HepG2 (cell line): Measurements from ENCODE around the gene ANKZF1. TPM values are rescaled to one million over a fixed set of nuclear protein-coding genes. Genes with fewer than 3 reads are reported as not detected.
A peak's percentile ranks its signal among the peaks of the same experiment; 100 is the strongest.

Source experiments
- EEA1 ChIP-seq: sonication (generic); formaldehyde crosslinking; IDR thresholded peaks from 2 replicates; pipeline ENCODE4 v1.5.1; 2020; ENCODE audit warnings: mild to moderate bottlenecking, missing genetic modification reagents, borderline replicate concordance
- FOXJ3 ChIP-seq: sonication (generic); formaldehyde crosslinking; IDR thresholded peaks from 2 replicates; pipeline ENCODE4 v1.4.0; 2020; ENCODE audit warnings: missing genetic modification reagents, mild to moderate bottlenecking, borderline replicate concordance
- FOXK2 ChIP-seq: fragments of 450-650 bp; IDR thresholded peaks from 2 replicates; pipeline ENCODE4 v1.6.1; 2016
- JDP2 ChIP-seq: sonication (generic); formaldehyde crosslinking; IDR thresholded peaks from 2 replicates; pipeline ENCODE4 v1.8.1; 2022; ENCODE audit warnings: missing genetic modification reagents, borderline replicate concordance
- MTF2 ChIP-seq: sonication (generic); formaldehyde crosslinking; IDR thresholded peaks from 2 replicates; pipeline ENCODE4 v1.5.0; 2020; ENCODE audit warnings: missing genetic modification reagents, borderline replicate concordance
- MYNN ChIP-seq: sonication (generic); formaldehyde crosslinking; IDR thresholded peaks from 2 replicates; pipeline ENCODE4 v1.4.0; 2020; ENCODE audit warnings: mild to moderate bottlenecking, low read depth, missing genetic modification reagents
- RFX3 ChIP-seq: IDR thresholded peaks from 2 replicates; pipeline ENCODE4 v1.6.1; 2016; ENCODE audit warnings: missing biosample characterization, missing genetic modification reagents
- ZFP82 ChIP-seq: sonication (generic); formaldehyde crosslinking; IDR thresholded peaks from 2 replicates; pipeline ENCODE4 v1.5.1; 2020; ENCODE audit warnings: mild to moderate bottlenecking, missing genetic modification reagents, borderline replicate concordance
- ZFP90 ChIP-seq: sonication (generic); formaldehyde crosslinking; IDR thresholded peaks from 2 replicates; pipeline ENCODE4 v1.8.0; 2022; ENCODE audit warnings: missing genetic modification reagents, mild to moderate bottlenecking, inconsistent platforms, borderline replicate concordance
- ZNF124 ChIP-seq: sonication (generic); formaldehyde crosslinking; IDR thresholded peaks from 2 replicates; pipeline ENCODE4 v1.4.0; 2020; ENCODE audit warnings: missing genetic modification reagents
- ZNF143 ChIP-seq: sonication (generic); formaldehyde crosslinking; IDR thresholded peaks from 2 replicates; pipeline ENCODE4 v1.4.0; 2020; ENCODE audit warnings: missing genetic modification reagents
- ZNF33B ChIP-seq: sonication (generic); formaldehyde crosslinking; IDR thresholded peaks from 2 replicates; pipeline ENCODE4 v1.5.1; 2020; ENCODE audit warnings: mild to moderate bottlenecking, missing genetic modification reagents
- ZNF468 ChIP-seq: sonication (generic); formaldehyde crosslinking; IDR thresholded peaks from 2 replicates; pipeline ENCODE4 v1.8.0; 2022; ENCODE audit warnings: mild to moderate bottlenecking, moderate library complexity, missing genetic modification reagents
- ZNF766 ChIP-seq: sonication (generic); formaldehyde crosslinking; IDR thresholded peaks from 2 replicates; pipeline ENCODE4 v1.5.0; 2020; ENCODE audit warnings: missing genetic modification reagents, borderline replicate concordance
- ZNF776 ChIP-seq: sonication (generic); formaldehyde crosslinking; IDR thresholded peaks from 2 replicates; pipeline ENCODE4 v1.4.0; 2020; ENCODE audit warnings: mild to moderate bottlenecking, missing genetic modification reagents
- polyA plus RNA-seq, 8 experiments: library from polyadenylated mRNA; depleted of rRNA in 3 of 8; stranded (reverse) in 7 of 8; unstranded in 1 of 8; fragments of >200 nt; fragmentation: Illumina TruSeq in 4 of 8; extraction: Trizol in 4 of 8; gene quantifications; 2 replicates each; pipeline versions ENCODE4 v1.2.1 to v1.2.3, GENCODE V29; 2011 to 2016; ENCODE audit warnings: low read depth in 4 of 8, missing spikeins in 1 of 8, mixed read lengths in 1 of 8; ENCODE audit not compliant: insufficient read depth in 1 of 8
- total RNA-seq, 5 experiments: library from RNA; depleted of rRNA; stranded (reverse); fragments of >200 nt; fragmentation: Illumina TruSeq; extraction: Trizol; gene quantifications; 2 replicates each; pipeline ENCODE4 v1.2.3, GENCODE V29; 2016; ENCODE audit warnings: low read depth in 1 of 5
- TF ChIP-seq, protein P1 (sequence below): sonication (generic); formaldehyde crosslinking; IDR thresholded peaks from 2 replicates; pipeline ENCODE4; 2020; ENCODE audit warnings: missing genetic modification reagents, mild to moderate bottlenecking, borderline replicate concordance
- TF ChIP-seq, protein P2 (sequence below): sonication (generic); formaldehyde crosslinking; IDR thresholded peaks from 2 replicates; pipeline ENCODE4 v1.5.1; 2020; ENCODE audit warnings: missing genetic modification reagents, mild to moderate bottlenecking, borderline replicate concordance
- TF ChIP-seq, protein P3 (sequence below), 2 experiments: sonication (generic) in 1 of 2; formaldehyde crosslinking in 1 of 2; IDR thresholded peaks; 2 replicates each; pipeline versions ENCODE4 v1.6.1 to v1.9.0; 2014 to 2022; ENCODE audit warnings: antibody characterized with exemption in 1 of 2, borderline replicate concordance in 1 of 2, inconsistent platforms in 1 of 2, low read depth in 1 of 2, missing genetic modification reagents in 1 of 2

ANKZF1 gene
- total and polyA plus RNA-seq, 2 of the 13 experiments (the other 11 are each of a cell fraction or from before 2014, with no cell fraction given) = 25.3 to 128 TPM

DNA sequence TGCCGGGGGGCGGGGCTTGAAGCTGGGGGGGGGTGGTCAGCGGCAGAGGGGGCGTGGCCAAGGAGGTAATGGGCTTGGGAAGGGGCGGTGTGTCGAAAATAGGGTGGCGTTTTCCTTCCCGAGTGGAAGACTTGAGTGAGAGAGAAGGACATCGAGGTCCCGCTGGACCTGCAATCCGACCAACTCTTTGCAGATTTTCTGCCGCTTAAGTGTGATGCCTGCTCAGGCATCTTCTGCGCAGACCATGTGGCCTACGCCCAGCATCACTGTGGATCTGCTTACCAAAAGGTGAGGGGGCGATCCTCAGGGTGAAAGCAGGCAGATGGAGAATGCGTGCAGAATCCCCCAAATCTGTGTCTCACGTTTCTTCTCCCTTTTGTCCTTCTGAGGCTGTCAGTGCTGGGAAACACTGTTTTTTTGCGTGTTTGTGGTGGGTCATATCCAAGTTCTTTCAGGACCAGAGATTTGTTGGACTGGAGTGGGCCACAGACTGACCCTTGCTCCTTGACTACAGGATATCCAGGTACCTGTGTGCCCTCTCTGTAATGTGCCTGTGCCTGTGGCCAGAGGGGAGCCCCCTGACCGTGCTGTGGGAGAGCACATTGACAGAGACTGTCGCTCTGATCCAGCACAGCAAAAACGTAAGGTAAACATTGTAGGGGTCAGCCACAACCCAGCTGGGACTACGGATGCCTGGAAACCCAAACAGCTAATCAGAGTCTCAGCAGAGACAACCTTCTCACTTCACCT is 22.3 kb upstream of the ANKZF1 start (continued):
- TF ChIP-seq, protein P1, sequence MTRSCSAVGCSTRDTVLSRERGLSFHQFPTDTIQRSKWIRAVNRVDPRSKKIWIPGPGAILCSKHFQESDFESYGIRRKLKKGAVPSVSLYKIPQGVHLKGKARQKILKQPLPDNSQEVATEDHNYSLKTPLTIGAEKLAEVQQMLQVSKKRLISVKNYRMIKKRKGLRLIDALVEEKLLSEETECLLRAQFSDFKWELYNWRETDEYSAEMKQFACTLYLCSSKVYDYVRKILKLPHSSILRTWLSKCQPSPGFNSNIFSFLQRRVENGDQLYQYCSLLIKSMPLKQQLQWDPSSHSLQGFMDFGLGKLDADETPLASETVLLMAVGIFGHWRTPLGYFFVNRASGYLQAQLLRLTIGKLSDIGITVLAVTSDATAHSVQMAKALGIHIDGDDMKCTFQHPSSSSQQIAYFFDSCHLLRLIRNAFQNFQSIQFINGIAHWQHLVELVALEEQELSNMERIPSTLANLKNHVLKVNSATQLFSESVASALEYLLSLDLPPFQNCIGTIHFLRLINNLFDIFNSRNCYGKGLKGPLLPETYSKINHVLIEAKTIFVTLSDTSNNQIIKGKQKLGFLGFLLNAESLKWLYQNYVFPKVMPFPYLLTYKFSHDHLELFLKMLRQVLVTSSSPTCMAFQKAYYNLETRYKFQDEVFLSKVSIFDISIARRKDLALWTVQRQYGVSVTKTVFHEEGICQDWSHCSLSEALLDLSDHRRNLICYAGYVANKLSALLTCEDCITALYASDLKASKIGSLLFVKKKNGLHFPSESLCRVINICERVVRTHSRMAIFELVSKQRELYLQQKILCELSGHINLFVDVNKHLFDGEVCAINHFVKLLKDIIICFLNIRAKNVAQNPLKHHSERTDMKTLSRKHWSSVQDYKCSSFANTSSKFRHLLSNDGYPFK (CRISPR knock-in tag) = no peak
- TF ChIP-seq RFX3 (CRISPR knock-in tag) (no peak), FOXJ3 (no peak), ZNF33B (CRISPR knock-in tag) (0 out of 2 replicates have a peak, but pooled peaks have one; percentile 42), ZNF143 (CRISPR knock-in tag) (no peak), ZFP82 (CRISPR knock-in tag) (no peak), FOXK2 (no peak), ZNF776 (no peak; the same call in 1 of the 2 replicates), ZFP90 (no peak), MYNN (CRISPR knock-in tag) (no peak), JDP2 (CRISPR knock-in tag) (no peak; the same call in 1 of the 2 replicates), ZNF766 (CRISPR knock-in tag) (no peak), EEA1 (CRISPR knock-in tag) (0 out of 2 replicates have a peak, but pooled peaks have one; percentile 15), ZNF468 (CRISPR knock-in tag) (no peak), MTF2 (CRISPR knock-in tag) (no peak), ZNF124 (CRISPR knock-in tag) (no peak)
- TF ChIP-seq, protein P2, sequence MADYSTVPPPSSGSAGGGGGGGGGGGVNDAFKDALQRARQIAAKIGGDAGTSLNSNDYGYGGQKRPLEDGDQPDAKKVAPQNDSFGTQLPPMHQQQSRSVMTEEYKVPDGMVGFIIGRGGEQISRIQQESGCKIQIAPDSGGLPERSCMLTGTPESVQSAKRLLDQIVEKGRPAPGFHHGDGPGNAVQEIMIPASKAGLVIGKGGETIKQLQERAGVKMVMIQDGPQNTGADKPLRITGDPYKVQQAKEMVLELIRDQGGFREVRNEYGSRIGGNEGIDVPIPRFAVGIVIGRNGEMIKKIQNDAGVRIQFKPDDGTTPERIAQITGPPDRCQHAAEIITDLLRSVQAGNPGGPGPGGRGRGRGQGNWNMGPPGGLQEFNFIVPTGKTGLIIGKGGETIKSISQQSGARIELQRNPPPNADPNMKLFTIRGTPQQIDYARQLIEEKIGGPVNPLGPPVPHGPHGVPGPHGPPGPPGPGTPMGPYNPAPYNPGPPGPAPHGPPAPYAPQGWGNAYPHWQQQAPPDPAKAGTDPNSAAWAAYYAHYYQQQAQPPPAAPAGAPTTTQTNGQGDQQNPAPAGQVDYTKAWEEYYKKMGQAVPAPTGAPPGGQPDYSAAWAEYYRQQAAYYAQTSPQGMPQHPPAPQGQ (CRISPR knock-in tag) = no peak; the same call in 1 of the 2 replicates
- TF ChIP-seq, protein P3, sequence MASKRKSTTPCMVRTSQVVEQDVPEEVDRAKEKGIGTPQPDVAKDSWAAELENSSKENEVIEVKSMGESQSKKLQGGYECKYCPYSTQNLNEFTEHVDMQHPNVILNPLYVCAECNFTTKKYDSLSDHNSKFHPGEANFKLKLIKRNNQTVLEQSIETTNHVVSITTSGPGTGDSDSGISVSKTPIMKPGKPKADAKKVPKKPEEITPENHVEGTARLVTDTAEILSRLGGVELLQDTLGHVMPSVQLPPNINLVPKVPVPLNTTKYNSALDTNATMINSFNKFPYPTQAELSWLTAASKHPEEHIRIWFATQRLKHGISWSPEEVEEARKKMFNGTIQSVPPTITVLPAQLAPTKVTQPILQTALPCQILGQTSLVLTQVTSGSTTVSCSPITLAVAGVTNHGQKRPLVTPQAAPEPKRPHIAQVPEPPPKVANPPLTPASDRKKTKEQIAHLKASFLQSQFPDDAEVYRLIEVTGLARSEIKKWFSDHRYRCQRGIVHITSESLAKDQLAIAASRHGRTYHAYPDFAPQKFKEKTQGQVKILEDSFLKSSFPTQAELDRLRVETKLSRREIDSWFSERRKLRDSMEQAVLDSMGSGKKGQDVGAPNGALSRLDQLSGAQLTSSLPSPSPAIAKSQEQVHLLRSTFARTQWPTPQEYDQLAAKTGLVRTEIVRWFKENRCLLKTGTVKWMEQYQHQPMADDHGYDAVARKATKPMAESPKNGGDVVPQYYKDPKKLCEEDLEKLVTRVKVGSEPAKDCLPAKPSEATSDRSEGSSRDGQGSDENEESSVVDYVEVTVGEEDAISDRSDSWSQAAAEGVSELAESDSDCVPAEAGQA (IDR thresholded peaks at IDR 0.05; ENCODE audit: low read depth) = 0 out of 2 replicates have a peak, but pooled peaks have one; percentile 8
- TF ChIP-seq, protein P3 (CRISPR knock-in tag; IDR thresholded peaks at IDR 0.05; ENCODE audit: borderline replicate concordance) = no peak
